ENCODE data around the gene TRAPPC10.

Gene TRAPPC10

GRCh38 chr21:44011579-44012473 is at the start of gene TRAPPC10:
TSS of gene TRAPPC10 (plus strand) at chr21:44012309. CDS start at chr21:44012494, 185 bp downstream.
- peak; percentile 45 for DNase-seq

- no peak for DNase-seq
Measured at GRCh38 chr21:43965911-43966585, 46.1 kb upstream of the TRAPPC10 start.

GRCh38 chr21:43966946-43967512 is 45.1 kb upstream of the TRAPPC10 start:
- no peak for DNase-seq

- DNase-seq: no peak
Measured at GRCh38 chr21:43967981-43968380, 44.1 kb upstream of the TRAPPC10 start.

GRCh38 chr21:43968410-43969114 is 43.5 kb upstream of the TRAPPC10 start:
- DNase-seq: no peak

- no peak for DNase-seq
Measured at GRCh38 chr21:43969115-43969444, 43.0 kb upstream of the TRAPPC10 start.

GRCh38 chr21:43970551-43970950 is 41.6 kb upstream of the TRAPPC10 start:
- DNase-seq: no peak

GRCh38 chr21:43971201-43971991 is 40.7 kb upstream of the TRAPPC10 start:
- DNase-seq: no peak

- no peak for DNase-seq
Measured at GRCh38 chr21:43971992-43972255, 40.2 kb upstream of the TRAPPC10 start.

- DNase-seq: no peak
Measured at GRCh38 chr21:43972850-43973633, 39.1 kb upstream of the TRAPPC10 start.

- DNase-seq: no peak
Measured at GRCh38 chr21:43973634-43973955, 38.5 kb upstream of the TRAPPC10 start.

GRCh38 chr21:43974791-43975468 is 37.2 kb upstream of the TRAPPC10 start:
- no peak for DNase-seq

GRCh38 chr21:43975469-43976098 is 36.5 kb upstream of the TRAPPC10 start:
- DNase-seq: no peak

- no peak for DNase-seq
Measured at GRCh38 chr21:43976661-43977060, 35.4 kb upstream of the TRAPPC10 start.

- no peak for DNase-seq
Measured at GRCh38 chr21:43978060-43978459, 34.0 kb upstream of the TRAPPC10 start.

GRCh38 chr21:43979654-43980053 is 32.5 kb upstream of the TRAPPC10 start:
- DNase-seq: no peak

- no peak for DNase-seq
Measured at GRCh38 chr21:43981151-43981870, 30.8 kb upstream of the TRAPPC10 start.

GRCh38 chr21:43981871-43982210 is 30.3 kb upstream of the TRAPPC10 start:
- no peak for DNase-seq

GRCh38 chr21:43982489-43983078 is 29.5 kb upstream of the TRAPPC10 start:
- no peak for DNase-seq

- DNase-seq: no peak
Measured at GRCh38 chr21:43983390-43983789, 28.7 kb upstream of the TRAPPC10 start.
